HG03378 (cell line): ENCODE measurements around the gene TTR.

Source experiments
- ATAC-seq: cut with Tn5 transposase; IDR thresholded peaks from one replicate; pipeline ENCODE4 v1.9.1; 2021; ENCODE audit warnings: mild to moderate bottlenecking, moderate library complexity; ENCODE audit not compliant: unreplicated experiment

TTR gene

DNA sequence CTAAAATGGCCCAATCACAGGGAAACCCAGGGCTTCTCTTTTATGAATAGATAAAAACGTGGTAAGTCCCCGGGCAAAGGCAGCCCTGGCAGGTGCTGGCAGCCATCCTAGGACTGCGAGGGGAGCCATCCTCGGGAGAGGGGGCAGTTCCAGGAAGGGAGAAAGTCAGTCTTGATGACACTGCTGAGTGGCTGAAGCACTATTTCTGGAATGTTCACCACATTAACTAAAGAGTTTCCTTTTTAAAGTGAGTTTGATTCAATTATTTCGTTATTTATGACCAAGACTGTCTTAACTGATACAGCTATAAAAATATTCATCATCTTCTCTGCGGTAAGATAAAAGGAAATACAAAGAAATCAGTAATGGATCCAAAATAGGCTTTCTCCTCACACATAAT is 20.4 kb downstream of the TTR start:
- ATAC-seq = no peak

DNA sequence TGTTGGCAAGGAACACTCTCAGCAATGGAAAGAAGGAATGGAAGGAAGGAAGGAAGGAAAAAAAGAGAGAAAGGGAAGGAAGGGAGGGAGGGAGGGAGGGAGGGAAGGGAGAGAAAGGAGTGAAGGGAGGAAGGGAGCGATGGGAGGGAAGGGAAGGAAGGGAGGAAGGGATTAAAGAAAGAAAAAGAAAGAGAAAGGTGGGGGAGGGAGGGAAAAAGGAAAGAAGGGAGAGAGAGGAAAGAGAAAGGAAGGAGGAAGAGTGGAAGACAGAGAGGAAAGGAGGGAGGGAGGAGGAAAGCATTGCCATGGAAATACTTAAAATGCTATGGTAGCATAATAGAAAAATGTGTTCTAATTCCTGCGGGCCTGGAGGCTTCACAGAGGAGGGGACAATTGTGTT is 22.4 kb downstream of the TTR start:
- ATAC-seq = no peak

DNA sequence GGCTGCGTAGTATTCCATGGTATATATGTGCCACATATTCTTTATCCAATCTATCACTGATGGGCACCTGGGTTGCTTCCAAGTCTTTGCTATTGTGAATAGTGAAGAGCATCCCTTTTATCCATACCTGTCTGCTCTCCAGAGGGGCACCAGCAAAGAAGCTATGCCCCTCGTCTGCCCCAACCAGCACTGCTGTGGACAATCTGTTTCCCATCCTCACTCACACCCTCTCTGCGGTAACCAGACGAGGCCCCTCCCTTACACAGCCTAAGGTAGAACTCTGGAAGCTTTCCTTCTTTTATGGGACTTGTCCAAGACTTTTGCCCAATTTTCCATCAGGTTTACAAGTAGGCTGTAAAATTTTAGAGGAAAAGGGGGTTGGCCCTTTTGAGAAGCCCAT is 24.9 kb downstream of the TTR start:
- ATAC-seq = no peak

DNA sequence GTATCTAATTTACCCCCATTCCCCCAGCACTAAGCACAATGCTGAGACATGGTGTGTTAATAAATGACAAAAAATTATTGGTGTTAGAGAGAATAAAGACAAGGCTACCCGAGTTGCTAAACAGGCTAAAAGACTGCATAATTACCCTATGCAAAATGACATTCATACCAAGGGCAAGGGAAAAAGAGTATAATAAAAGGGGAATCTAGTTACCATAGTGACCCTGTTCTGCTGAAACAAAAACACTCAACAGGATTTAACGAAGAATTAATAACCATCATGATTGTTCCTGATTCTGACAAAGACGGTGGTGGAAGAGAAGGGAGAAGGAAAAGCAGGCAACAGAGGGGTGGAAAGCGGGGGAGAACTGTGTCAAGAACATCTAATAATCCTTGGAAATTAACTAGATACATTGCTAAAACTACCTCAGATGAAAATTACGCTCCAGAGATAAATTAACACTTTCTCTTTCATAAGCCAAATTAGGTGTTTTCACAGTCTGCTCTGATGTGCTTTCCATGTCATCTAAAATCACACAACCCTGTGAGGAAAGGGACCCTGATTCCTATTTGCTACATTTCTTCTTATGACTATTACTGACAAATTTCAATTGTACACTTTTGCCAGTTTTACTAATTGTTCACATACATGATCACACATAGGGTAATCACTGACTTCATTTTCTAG is 25.5 kb downstream of the TTR start:
- ATAC-seq = no peak

DNA sequence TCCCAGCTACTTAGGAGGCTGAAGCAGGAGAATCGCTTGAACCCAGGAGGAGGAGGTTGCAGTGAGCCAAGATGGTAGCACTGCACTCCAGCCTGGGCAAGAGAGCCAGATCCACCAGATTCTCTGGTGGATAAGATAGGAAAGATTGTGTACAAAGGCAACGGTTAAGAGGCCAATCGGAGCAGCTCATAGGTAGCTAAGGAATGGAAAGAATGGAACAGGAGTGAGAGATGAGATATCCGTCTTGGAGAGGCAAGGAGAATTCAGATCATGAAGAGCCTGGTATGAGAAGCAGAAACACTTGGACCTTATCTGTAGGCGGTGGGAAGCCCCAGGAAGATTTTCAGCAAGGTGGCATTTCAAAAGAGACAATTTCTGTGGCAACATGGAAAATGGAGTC is 27.1 kb downstream of the TTR start:
- no peak for ATAC-seq

DNA sequence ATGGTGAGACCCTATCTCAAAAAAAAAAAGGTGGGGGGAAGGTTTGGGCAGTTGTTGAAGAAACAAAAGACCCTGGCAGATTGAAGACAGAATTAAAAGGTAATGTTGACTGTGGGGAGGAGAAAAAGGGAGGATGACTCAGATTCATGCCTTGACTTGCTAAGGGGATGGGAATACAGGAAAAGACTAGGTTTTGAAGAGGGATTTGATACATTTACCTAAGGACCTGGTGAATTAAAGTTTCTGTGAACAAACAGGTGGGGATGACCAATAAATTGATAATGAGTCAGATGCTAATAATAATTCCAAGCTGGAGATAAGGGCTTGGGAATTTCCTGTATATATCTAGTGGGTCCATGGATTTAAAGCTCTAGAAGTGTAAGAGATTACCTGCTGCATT is 27.6 kb downstream of the TTR start:
- no peak for ATAC-seq

DNA sequence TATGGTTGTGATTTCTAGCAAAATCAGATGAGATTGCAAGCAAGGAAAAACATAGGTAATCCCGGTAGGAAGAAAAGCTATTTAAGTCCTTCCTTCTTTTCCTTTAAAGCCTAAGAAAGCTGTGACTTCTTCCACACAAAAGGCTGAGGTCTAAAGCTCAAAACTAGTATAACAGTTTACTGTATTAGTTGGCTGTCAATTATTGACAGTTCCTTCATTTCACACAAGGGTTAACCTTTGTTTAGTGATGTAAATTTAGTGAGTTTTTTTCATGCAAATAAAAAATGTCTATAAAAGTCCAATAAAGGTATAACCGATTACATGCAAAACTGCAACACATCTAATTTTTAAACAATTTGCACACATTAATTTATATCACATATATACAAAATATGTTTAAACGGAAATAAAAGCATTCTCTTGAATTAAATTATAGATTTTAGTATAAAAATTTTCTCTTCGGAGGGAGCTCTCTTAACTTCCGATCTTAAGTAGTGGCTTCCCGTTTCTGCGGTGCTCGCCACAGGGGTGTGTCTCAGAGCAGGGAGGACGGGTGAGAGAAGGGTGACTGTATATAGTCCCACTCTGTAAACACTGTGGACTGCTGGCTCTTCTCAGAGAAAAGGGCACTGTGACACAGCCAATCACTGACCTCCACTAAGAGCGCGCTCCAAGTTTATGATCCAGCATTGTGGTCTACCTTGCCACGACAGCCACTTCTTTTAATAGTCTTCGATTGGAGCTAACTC is 33.4 kb downstream of the TTR start:
- no peak for ATAC-seq

DNA sequence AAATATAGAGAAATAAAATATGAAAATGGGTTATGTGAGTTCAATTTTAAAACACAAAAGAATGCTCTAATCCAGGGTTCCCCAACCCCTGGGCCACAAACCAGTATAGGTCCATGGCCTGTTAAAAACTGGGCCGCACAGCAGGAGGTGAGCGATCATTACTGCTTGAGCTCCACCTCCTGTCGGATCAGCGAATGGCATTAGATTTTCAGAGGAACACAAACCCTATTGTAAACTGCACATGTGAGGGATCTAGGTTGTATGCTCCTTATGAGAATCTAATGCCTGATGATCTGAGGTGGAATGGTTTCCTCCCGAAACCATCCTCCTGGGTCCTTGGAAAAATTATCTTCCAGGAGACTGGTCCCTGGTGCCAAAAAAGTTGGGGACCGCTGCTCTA is 34.7 kb downstream of the TTR start:
- ATAC-seq = no peak

DNA sequence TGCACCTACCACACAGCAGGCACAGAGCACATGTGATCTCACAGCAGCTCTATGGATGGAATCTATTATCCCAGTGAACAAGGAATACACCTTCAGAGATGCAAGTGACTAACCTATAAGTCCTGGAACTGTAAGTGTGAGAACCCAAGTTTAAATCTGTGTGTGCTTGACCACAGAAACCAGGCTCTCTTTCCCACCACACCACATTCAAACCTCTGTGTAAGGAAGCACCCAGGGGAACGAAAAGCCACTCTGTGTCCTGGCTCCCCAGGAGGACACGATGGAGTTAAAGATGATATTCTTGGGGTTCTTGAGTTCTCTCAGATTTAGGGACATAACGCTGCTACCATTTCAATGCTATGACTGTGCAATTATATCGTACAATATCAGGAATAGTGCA is 38.9 kb downstream of the TTR start:
- no peak for ATAC-seq

DNA sequence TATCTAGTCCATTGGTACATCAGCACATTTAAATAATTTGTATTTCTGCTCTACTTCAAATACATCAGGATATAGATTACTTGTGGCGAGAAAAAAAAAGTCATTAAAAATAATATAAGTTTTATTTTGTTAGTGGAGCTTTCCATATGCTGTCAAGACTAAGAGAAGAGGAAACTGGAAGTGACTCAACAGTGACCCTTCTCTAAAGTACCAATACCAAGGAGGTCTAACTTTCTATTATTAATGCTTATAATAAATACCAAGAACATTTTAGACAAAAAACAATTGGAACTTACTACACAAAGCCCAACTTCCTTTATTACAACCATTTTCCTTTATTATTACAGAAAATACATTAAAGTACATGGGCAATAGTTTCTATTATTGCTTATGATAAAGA is 39.8 kb downstream of the TTR start:
- ATAC-seq = no peak

DNA sequence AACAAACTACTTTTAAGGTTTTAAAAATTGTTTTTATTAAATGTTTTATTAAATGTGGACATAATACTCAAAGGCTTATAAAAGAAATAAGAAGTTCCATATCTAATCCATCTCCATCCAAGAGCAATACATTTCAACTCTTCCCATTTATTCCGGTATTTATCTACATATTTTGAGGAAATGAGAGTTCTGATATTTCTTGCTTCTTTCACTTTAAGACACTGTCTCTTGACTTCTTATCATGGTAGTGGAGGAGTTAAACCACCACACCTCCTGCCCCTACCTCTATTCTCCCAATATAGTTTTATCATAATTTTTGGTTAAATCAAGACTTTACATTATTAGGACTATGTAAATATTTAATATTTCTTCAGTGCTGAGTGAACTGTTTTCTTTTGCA is 40.7 kb downstream of the TTR start:
- ATAC-seq = no peak

DNA sequence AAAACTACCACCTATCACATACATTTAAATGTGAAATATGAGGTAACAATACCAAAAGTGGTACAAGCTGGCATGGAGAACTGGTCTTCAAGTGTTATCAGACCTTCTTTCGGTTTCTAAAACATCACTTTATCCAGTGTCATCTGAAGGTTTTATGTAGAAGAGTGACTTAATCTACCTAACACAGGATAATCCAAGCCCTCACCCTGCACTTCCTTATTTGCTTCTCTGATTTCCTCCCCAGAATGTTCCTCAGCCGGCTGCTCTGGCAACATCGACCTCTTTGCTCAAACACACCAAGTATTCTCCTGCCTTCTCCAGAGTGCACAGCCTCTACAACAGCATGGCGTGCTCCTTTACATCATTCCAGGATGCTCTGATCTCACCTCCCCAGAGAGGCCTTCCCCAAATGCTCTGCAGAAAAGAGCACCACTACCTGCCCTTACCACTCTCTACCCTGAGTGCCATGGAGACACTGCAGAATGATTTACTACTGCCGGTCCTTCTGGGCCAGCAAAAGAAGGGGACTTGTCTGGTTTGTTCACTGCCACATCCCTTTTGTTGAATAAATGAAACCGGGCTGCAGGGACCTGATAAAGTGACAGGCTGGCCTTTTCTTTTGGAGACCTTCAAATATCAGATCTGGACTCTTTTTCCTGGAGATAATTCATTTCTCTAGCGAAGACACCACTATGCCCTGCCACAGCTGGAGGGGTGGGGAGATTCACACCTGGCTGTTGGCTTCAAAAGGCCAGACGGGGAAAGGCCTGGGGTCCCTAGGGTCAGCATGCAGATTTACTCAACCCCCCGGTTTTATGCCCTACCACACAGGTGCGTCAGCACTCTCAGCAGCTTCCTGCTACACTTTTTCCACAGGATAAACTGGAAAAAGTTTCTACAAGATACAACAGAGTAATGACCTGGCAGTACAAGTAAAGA is 42.0 kb downstream of the TTR start:
- ATAC-seq = peak; percentile 22

DNA sequence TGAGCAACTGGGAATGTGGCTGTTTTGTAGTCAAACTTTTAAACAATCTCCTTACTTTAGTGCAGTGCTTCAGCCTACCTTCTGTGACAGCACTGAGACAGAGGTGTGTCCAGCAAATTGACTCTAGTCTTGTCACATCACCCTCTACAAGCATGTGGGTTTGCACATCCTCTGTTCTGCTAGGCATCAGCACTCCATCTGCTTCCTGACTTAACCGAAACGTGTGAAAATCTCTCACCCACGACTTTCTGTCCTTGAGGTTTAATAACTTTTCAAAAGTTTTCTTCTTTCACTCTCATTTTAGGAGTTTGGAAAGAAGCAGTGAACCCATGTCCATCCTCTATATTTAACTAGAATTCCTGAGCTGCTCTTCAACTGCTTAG is 42.6 kb downstream of the TTR start:
- peak; percentile 99 for ATAC-seq

DNA sequence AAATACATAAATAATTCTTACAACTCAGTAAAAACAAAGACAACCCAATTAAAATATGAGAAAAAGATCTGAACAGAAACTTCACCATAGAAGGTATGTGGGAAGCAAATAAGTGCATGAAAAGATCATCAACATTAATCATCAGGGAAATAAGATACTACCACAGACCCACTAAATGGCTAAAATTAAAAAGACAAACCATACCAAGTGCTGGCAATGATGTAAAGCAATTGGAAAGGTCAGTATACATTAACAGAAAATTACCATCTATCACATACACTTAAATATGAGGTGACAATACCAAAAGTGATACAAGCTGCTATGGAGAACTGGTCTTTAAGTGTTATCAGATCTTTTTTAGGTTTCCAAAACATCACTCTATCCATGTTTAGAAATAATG is 44.7 kb downstream of the TTR start:
- no peak for ATAC-seq

DNA sequence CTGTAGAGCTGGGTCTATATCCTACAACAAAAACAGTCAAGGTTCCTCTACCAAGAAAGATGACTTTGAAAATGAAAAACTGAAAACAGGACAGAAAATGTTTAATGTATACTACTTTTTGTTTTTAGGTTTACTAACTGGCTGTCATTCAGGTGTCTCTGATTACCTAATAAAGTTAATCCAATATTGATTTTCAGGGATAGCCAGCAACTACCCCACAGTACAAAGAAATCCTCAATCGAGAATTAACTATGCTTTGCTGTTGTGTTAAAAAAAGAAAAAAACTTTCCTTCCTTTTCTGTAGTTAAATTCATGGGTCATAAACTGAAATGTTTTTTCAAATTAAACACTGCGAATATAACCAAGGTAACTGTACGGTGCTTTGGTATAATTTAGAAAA is 45.8 kb downstream of the TTR start:
- no peak for ATAC-seq

DNA sequence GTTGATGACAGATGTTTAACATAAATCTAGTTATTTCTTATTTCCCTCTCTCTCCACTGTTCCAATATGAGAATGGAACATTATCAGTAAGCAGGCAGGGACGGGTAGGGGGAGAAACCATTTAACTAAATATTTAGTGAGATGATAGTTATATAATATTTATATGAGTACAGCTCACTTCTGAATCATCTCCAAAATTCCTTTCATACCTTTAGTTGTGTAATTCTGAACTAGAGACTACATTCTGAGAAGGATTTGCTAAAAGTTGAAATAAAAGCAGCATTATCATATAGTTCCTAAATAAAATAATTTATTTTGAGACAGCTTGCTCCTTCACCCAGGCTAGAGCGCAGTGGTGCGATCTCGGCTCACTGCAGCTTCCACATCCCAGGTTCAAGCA is 51.3 kb downstream of the TTR start:
- ATAC-seq = no peak

DNA sequence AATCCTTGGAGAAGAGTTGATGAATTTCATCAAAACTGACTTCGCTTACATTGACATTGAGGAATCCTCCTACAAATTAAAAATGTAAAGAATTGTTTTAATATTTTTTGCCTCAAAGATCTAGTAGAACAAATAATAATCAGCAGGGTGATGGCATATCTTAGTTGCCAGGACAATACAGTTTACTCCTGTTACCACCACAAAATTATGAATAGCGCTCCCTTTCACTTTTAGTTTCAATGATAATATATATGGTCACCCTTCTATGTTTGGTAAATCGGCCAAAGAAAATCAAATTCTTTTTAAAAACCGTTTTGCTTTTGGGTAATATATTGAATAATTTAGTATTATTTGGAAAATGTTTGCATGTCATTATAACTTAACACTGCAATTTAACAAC is 53.7 kb downstream of the TTR start:
- ATAC-seq = no peak

DNA sequence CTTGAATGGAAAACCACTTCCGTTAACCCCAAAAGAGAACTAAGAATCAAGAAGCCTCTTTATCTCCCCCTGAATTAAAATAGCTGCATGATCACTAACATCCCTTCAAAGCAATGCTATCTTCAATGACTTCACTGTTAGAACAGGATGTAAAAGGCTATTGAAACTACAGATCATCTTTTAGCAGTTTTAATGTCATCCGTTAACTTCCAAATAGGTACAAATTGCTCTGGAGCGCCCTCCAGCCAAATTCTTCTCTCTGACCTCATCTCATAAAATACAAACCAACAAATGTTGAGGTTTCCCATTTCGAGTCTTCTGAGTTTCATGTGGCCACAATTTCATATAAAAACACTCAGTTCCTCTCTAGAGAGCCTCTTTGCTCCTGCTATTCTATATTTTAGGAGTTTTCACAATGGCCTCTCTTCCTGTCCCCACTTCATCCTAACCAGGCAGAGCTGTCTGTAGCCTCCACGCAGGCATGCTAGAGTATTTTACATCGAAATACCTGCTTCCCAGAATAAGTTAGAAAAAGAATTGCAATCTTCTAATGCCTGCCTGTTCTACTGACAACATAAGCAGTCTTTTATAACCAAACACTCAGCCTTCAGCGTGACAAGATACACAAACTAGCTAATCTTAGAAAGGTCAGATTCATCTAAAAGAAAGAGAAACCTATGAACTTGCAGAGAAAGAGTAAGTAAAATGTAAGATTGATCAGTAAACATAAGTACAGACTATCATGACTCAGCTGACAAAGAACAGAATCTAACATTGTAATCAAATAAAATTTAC is 54.9 kb downstream of the TTR start:
- ATAC-seq = no peak

DNA sequence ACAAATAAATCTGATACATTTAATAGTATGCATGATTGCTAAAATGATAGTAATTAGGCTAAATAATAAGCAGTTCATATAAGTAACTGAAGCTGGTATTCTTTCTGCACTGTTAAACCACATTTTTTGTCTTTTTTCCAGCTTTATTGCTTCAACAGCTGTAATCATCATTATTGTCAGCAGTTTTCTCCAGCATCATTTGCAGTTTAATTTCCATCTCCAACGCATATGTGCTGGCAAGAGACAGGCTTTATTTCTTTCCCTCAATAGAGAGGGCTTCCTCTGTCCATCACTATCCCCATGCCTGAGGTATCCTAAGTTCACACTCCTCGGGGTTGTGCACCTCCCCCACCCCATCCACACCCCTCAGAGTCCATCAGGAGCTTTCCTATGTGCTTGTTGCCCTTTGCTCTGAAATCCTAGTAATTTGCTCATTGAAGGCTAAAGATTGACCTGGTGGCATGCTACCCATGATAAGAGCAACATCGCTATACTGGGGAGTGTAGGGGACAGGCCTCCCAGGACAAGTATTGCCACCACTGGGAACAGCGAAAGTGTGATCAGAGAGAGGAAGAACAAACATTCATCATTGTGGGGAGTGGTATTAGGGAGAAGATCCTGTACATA is 55.6 kb downstream of the TTR start:
- no peak for ATAC-seq
